ENCODE data around the gene UNC13C. TPM values are rescaled to one million over a fixed set of nuclear protein-coding genes. Genes with fewer than 3 reads are reported as not detected.

UNC13C gene
- total and polyA plus RNA-seq, 5 donors from 2014 or later = not detected

DNA sequence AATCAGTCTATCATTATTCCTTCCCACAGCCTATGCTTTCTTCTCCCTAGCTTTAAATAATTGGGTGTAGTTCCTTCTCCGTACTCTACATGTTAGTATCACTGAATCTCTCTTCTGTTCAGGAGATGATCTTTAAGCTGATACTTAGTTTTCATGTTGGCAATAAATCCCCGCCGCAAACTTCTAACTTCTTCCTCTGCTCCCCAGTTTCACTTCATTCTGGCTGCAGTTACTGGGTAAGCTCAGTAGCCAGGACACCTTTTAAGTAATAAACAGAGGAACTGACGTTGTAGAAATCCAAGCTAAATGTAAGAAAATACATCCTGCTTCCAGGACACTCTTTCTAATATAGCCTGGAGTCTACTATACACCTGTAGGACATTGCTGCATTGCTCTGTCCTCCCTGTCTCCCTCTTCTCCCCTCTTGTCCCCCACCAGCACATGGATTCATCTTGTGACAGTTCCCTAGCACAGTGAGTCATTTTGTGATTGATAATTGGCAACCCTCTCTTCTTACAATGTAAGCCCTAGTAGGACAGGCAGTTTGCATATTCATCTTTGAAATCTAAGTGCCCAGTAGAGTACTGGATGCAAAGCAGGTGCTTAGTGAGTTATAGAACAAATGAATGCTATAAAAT lies 598.2 kb downstream of the UNC13C start:
- Histone ChIP-seq H3K9me3 (ENCODE audit: control insufficient read depth in 2 of 2, low read length in 2 of 2) (no peaks in the 10 kb centered on the region), H3K27ac (ENCODE audit: insufficient read depth, low read length, poor library complexity, severe bottlenecking) (no peak overlapping the region), H3K4me1 (ENCODE audit: control insufficient read depth, insufficient read depth, low read length, poor library complexity, severe bottlenecking) (no peaks in the 10 kb centered on the region), H3K36me3 (ENCODE audit: control insufficient read depth, insufficient read depth, low read length) (no peaks in the 10 kb centered on the region), H3K4me3 (ENCODE audit: low read depth, low read length) (no peak overlapping the region), H3K27me3 (ENCODE audit: control insufficient read depth, insufficient read depth, low read length) (no peaks in the 10 kb centered on the region)
- DNase-seq = no peak
- no peak overlapping the region for H3K4me3 Mint-ChIP-seq
- H3K27ac Mint-ChIP-seq = no peak overlapping the region
- ATAC-seq (ENCODE audit: low read depth in 2 of 2) = no peak
- H3K9me3 Mint-ChIP-seq = peaks cover 0 to 4% (median under 1%) of the 10 kb centered on the region in 7 donors
- no peaks in the 10 kb centered on the region for H3K4me1 Mint-ChIP-seq
- H3K27me3 Mint-ChIP-seq = peaks cover 5% of the 10 kb centered on the region
- H3K36me3 Mint-ChIP-seq = no peaks in the 10 kb centered on the region

DNA sequence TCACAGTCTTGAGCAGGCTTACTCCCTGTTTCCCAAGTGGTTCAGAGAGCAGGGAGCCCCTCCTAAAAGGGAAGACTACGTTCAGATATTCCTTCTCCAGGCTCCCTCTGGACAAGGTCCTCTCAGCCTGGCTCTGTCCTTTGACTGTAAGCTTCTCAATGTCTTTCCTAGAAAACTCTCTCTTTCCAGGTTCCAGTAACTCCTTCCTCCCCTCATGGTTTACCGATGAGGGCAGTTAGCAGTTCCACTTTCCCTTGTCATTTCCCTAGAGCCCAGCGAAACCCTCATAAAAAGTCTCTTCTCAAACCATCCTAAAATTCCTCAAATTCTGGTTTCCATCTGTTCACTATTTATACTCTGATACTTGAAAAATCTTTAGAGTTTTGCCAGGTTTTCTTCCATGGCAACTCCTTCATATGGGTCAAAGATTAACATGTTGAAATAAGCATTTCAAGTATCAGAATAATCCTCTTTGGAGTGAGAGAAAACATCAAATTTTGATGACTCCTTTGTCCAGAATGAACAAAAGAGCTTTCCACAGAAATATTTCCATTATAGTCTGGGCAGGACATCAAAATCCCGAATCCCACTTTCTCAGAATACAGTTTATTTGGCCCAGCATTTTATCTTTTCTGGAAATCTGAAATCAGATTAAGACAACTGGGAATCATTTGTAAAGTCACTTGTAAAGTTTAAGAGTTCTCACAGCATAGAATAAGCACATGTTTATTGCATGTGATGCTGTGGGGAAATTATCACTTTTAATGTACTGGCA lies 599.4 kb downstream of the UNC13C start:
- Mint-ChIP-seq H3K4me3 (no peak overlapping the region), H3K27ac (no peak overlapping the region), H3K4me1 (no peaks in the 10 kb centered on the region), H3K27me3 (peaks cover 5% of the 10 kb centered on the region), H3K36me3 (no peaks in the 10 kb centered on the region), H3K9me3 (peaks cover 0 to 6% (median 0%) of the 10 kb centered on the region in 7 donors)
- Histone ChIP-seq H3K36me3 (ENCODE audit: control insufficient read depth, insufficient read depth, low read length) (no peaks in the 10 kb centered on the region), H3K4me1 (ENCODE audit: control insufficient read depth, insufficient read depth, low read length, poor library complexity, severe bottlenecking) (no peaks in the 10 kb centered on the region), H3K4me3 (ENCODE audit: low read depth, low read length) (no peak overlapping the region), H3K27ac (ENCODE audit: insufficient read depth, low read length, poor library complexity, severe bottlenecking) (no peak overlapping the region), H3K27me3 (ENCODE audit: control insufficient read depth, insufficient read depth, low read length) (no peaks in the 10 kb centered on the region), H3K9me3 (ENCODE audit: control insufficient read depth in 2 of 2, low read length in 2 of 2) (no peaks in the 10 kb centered on the region)
- DNase-seq (no peak), ATAC-seq (ENCODE audit: low read depth in 2 of 2) (no peak)

DNA sequence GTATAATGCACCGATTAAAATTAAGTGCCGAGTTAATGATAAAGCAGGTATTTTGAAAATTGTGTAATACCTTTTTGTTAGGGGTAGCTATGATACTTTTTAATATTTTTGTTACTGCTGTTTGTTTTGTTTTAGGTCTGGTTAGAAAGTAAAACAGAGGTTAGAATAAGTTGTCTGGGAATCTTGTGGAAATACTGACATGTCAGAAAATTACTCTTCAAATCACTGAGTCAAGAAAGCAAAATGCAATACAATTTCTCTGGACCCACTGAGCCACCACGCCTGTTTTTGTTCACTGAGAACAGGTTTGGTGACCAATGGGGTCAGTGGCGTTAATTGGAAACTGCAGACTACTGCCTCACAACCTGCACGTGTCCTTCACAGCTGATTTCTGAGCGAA lies 601.6 kb downstream of the UNC13C start:
- DNase-seq = no peak
- no peaks in the 10 kb centered on the region for H3K9me3 ChIP-seq (ENCODE audit: control insufficient read depth in 2 of 2, low read length in 2 of 2)
- no peak for ATAC-seq (ENCODE audit: low read depth in 2 of 2)
- Mint-ChIP-seq H3K4me3 (no peak overlapping the region), H3K27me3 (peaks cover 5% of the 10 kb centered on the region), H3K27ac (no peak overlapping the region), H3K9me3 (peaks cover 0 to 6% (median 0%) of the 10 kb centered on the region in 7 donors), H3K4me1 (no peaks in the 10 kb centered on the region), H3K36me3 (no peaks in the 10 kb centered on the region)
- H3K4me3 ChIP-seq (ENCODE audit: low read depth, low read length) = no peak overlapping the region
- no peaks in the 10 kb centered on the region for H3K27me3 ChIP-seq (ENCODE audit: control insufficient read depth, insufficient read depth, low read length)
- H3K27ac ChIP-seq (ENCODE audit: insufficient read depth, low read length, poor library complexity, severe bottlenecking) = no peak overlapping the region
- no peaks in the 10 kb centered on the region for H3K4me1 ChIP-seq (ENCODE audit: control insufficient read depth, insufficient read depth, low read length, poor library complexity, severe bottlenecking)
- H3K36me3 ChIP-seq (ENCODE audit: control insufficient read depth, insufficient read depth, low read length) = no peaks in the 10 kb centered on the region

GRCh38 chr15:54580643-54581042 lies 602.4 kb downstream of the UNC13C start:
- no peak overlapping the region for H3K27ac ChIP-seq (ENCODE audit: insufficient read depth, low read length, poor library complexity, severe bottlenecking)
- Mint-ChIP-seq H3K27ac (no peak overlapping the region), H3K4me3 (no peak overlapping the region), H3K36me3 (no peaks in the 10 kb centered on the region), H3K4me1 (no peaks in the 10 kb centered on the region), H3K9me3 (peaks cover 0 to 6% (median 2%) of the 10 kb centered on the region in 7 donors), H3K27me3 (peaks cover 5% of the 10 kb centered on the region)
- no peaks in the 10 kb centered on the region for H3K9me3 ChIP-seq (ENCODE audit: control insufficient read depth in 2 of 2, low read length in 2 of 2)
- no peaks in the 10 kb centered on the region for H3K4me1 ChIP-seq (ENCODE audit: control insufficient read depth, insufficient read depth, low read length, poor library complexity, severe bottlenecking)
- no peak overlapping the region for H3K4me3 ChIP-seq (ENCODE audit: low read depth, low read length)
- no peaks in the 10 kb centered on the region for H3K27me3 ChIP-seq (ENCODE audit: control insufficient read depth, insufficient read depth, low read length)
- no peak for DNase-seq
- no peaks in the 10 kb centered on the region for H3K36me3 ChIP-seq (ENCODE audit: control insufficient read depth, insufficient read depth, low read length)
- no peak for ATAC-seq (ENCODE audit: low read depth in 2 of 2)

GRCh38 chr15:54582863-54583643 lies 604.8 kb downstream of the UNC13C start:
- Mint-ChIP-seq H3K9me3 (peaks cover 0 to 6% (median 2%) of the 10 kb centered on the region in 7 donors), H3K27me3 (no peaks in the 10 kb centered on the region), H3K4me3 (no peak overlapping the region), H3K27ac (no peak overlapping the region), H3K36me3 (no peaks in the 10 kb centered on the region), H3K4me1 (no peaks in the 10 kb centered on the region)
- Histone ChIP-seq H3K27ac (ENCODE audit: insufficient read depth, low read length, poor library complexity, severe bottlenecking) (no peak overlapping the region), H3K4me1 (ENCODE audit: control insufficient read depth, insufficient read depth, low read length, poor library complexity, severe bottlenecking) (no peaks in the 10 kb centered on the region), H3K9me3 (ENCODE audit: control insufficient read depth in 2 of 2, low read length in 2 of 2) (no peaks in the 10 kb centered on the region), H3K4me3 (ENCODE audit: low read depth, low read length) (no peak overlapping the region), H3K36me3 (ENCODE audit: control insufficient read depth, insufficient read depth, low read length) (no peaks in the 10 kb centered on the region), H3K27me3 (ENCODE audit: control insufficient read depth, insufficient read depth, low read length) (no peaks in the 10 kb centered on the region)
- DNase-seq = no peak
- no peak for ATAC-seq (ENCODE audit: low read depth in 2 of 2)

- DNase-seq (no peak), ATAC-seq (ENCODE audit: low read depth in 2 of 2) (no peak)
- Mint-ChIP-seq H3K36me3 (no peaks in the 10 kb centered on the region), H3K4me1 (no peaks in the 10 kb centered on the region), H3K27me3 (no peaks in the 10 kb centered on the region), H3K4me3 (no peak overlapping the region), H3K9me3 (peaks cover 0 to 6% (median 5%) of the 10 kb centered on the region in 7 donors), H3K27ac (no peak overlapping the region)
- Histone ChIP-seq H3K27me3 (ENCODE audit: control insufficient read depth, insufficient read depth, low read length) (no peaks in the 10 kb centered on the region), H3K4me1 (ENCODE audit: control insufficient read depth, insufficient read depth, low read length, poor library complexity, severe bottlenecking) (no peaks in the 10 kb centered on the region), H3K9me3 (ENCODE audit: control insufficient read depth in 2 of 2, low read length in 2 of 2) (no peaks in the 10 kb centered on the region), H3K36me3 (ENCODE audit: control insufficient read depth, insufficient read depth, low read length) (no peaks in the 10 kb centered on the region), H3K4me3 (ENCODE audit: low read depth, low read length) (no peak overlapping the region), H3K27ac (ENCODE audit: insufficient read depth, low read length, poor library complexity, severe bottlenecking) (no peak overlapping the region)
Measured at GRCh38 chr15:54585063-54585462, 606.8 kb downstream of the UNC13C start.

DNA sequence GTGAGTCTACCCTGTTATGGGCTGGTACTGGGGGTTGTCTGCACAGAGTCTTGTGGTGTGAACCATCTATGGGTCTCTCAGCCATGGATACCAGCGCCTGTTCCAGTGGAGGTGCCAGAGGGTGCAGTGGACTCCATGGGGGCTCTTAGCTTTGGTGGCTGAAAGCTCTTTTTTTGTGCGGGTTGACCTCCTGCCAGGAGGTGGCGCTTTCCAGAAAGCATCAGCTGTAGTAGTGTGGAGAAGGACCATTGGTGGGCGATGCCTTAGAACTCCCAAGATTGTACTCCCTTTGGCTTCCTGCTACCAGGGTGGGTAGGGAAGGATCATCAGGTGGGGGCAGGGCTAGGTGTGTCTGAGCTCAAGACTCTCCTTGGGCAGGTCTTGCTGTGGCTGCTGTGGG lies 615.9 kb downstream of the UNC13C start:
- H3K4me3 Mint-ChIP-seq = no peak overlapping the region
- no peak for DNase-seq
- no peaks in the 10 kb centered on the region for H3K27me3 Mint-ChIP-seq
- H3K4me1 Mint-ChIP-seq = no peaks in the 10 kb centered on the region
- Histone ChIP-seq H3K27ac (ENCODE audit: insufficient read depth, low read length, poor library complexity, severe bottlenecking) (no peak overlapping the region), H3K27me3 (ENCODE audit: control insufficient read depth, insufficient read depth, low read length) (no peaks in the 10 kb centered on the region), H3K9me3 (ENCODE audit: control insufficient read depth in 2 of 2, low read length in 2 of 2) (peaks cover 0 to 6% of the 10 kb centered on the region in 2 experiments), H3K4me1 (ENCODE audit: control insufficient read depth, insufficient read depth, low read length, poor library complexity, severe bottlenecking) (no peaks in the 10 kb centered on the region), H3K36me3 (ENCODE audit: control insufficient read depth, insufficient read depth, low read length) (no peaks in the 10 kb centered on the region), H3K4me3 (ENCODE audit: low read depth, low read length) (no peak overlapping the region)
- no peaks in the 10 kb centered on the region for H3K36me3 Mint-ChIP-seq
- no peak overlapping the region for H3K27ac Mint-ChIP-seq
- H3K9me3 Mint-ChIP-seq = peaks cover 0 to 11% (median 3%) of the 10 kb centered on the region in 7 donors
- ATAC-seq (ENCODE audit: low read depth in 2 of 2) = no peak

Data from CD4-positive, CD25-positive, alpha-beta regulatory T cell (primary cell).